Measurements from ENCODE around the gene TMEM242. TPM values are rescaled to one million over a fixed set of nuclear protein-coding genes. Genes with fewer than 3 reads are reported as not detected.

Gene TMEM242
- total and polyA plus RNA-seq, 10 of the 15 experiments (the other 5 are each of a cell fraction or from before 2014, with no cell fraction given): 2.8 to 9.8 (median 5.5) TPM

DNA sequence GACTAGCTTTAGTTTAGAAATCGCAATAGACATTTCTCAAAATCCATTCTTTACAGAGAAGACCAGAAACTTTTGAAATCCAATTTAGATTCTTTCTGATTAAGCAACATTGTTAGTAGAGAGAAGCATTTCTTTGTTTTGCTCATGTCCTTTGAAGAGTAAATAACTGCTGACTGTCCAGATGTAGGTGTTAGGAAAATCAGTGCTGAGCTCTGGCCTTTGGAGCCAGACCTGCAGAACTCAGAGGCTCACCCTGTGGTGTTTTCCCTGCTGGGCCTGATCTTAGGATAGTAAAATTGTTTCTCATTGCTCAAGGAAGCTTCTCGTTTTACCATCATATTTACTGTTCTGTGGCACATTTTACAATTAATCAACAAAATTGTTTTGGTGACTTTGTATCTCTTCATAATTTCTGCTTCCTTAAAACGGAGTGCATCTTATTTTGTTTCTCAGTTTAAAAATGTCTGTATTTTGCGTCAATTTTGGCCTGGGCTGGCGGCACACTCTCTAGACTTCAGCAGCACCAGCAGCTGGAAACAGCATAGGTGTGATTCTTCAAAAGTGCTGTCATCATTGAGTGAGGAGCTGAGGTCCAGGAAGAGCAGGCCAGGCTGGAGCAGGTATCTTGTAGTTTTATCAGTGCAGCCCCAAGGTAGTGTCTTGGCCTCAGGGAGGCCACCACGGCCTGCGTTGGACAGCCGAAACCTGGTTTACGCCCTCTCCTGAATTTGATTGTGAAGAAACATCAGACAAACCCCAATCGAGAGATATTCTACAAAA, 49.4 kb upstream of the TMEM242 start (continued):
- TF ChIP-seq, protein P1, sequence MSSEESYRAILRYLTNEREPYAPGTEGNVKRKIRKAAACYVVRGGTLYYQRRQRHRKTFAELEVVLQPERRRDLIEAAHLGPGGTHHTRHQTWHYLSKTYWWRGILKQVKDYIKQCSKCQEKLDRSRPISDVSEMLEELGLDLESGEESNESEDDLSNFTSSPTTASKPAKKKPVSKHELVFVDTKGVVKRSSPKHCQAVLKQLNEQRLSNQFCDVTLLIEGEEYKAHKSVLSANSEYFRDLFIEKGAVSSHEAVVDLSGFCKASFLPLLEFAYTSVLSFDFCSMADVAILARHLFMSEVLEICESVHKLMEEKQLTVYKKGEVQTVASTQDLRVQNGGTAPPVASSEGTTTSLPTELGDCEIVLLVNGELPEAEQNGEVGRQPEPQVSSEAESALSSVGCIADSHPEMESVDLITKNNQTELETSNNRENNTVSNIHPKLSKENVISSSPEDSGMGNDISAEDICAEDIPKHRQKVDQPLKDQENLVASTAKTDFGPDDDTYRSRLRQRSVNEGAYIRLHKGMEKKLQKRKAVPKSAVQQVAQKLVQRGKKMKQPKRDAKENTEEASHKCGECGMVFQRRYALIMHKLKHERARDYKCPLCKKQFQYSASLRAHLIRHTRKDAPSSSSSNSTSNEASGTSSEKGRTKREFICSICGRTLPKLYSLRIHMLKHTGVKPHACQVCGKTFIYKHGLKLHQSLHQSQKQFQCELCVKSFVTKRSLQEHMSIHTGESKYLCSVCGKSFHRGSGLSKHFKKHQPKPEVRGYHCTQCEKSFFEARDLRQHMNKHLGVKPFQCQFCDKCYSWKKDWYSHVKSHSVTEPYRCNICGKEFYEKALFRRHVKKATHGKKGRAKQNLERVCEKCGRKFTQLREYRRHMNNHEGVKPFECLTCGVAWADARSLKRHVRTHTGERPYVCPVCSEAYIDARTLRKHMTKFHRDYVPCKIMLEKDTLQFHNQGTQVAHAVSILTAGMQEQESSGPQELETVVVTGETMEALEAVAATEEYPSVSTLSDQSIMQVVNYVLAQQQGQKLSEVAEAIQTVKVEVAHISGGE (CRISPR knock-in tag; IDR thresholded peaks at IDR 0.05): no peak

DNA sequence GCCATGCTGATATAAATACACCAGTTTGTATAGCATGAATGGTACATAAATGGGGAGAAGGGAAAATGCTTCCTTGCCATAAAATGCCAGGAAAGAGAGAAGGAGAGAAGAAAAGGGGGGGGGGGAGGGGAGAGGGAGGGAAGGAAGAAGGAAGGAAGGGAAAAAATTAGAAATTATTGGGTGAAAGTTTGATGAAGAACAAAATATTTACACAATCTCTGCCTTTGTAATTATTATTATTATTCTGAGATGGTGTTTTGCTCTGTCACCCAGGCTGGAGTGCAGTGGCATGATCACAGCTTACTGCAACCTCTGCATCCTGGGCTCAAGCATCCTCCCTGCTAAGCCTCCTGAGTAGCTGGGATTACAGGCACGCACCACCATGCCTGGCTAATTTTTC, 47.4 kb upstream of the TMEM242 start:
- ChIA-PET SMC1A (ENCODE audit: uncharacterized antibody, unreplicated experiment) (interaction anchor here (1.4 to 3.8 kb wide), 4 partner anchors 9 to 99 kb away, joined by 3 to 17 read pairs (median 6); no protein-coding TSS in a partner anchor), CTCF (interaction anchor here (0.6 to 2.6 kb wide), 6 partner anchors 10 to 385 kb away, joined by 3 to 13 read pairs (median 3); no protein-coding TSS in a partner anchor), RAD21 (ENCODE audit: unreplicated experiment) (interaction anchor here (1.6 to 2.0 kb wide), 2 partner anchors 89 to 91 kb away, joined by 5 to 7 read pairs; no protein-coding TSS in a partner anchor), POLR2A (interaction anchor here (0.6 to 2.3 kb wide), 7 partner anchors 8 to 112 kb away, joined by 3 to 16 read pairs (median 3); no protein-coding TSS in a partner anchor)
- intact Hi-C loops (cut with micrococcal nuclease; ENCODE audit: unreplicated experiment) (no loop called here), in situ Hi-C loops (cut with MboI) (no loop called here)
- Histone ChIP-seq H3K27ac (ENCODE audit: control insufficient read depth, insufficient read depth) (no peak overlapping the region), H3K27me3 (replicated peaks in 1 of 2; ENCODE audit: control insufficient read depth in 2 of 2, insufficient read depth in 2 of 2, low read length in 1 of 2) (peaks cover 0 to 12% of the 10 kb centered on the region in 2 experiments; a peak in 3 of 4 replicates), H3K36me3 (ENCODE audit: control insufficient read depth in 2 of 2, insufficient read depth in 2 of 2, low read length in 1 of 2) (no peaks in the 10 kb centered on the region), H4K20me1 (ENCODE audit: control insufficient read depth, insufficient read depth) (no peaks in the 10 kb centered on the region; the same call in none of the 2 replicates), H3K4me3 (no peak overlapping the region), H3K4me1 (ENCODE audit: control insufficient read depth, insufficient read depth, low read length) (peaks cover 15% of the 10 kb centered on the region), H3K9me3 (replicated peaks; ENCODE audit: control insufficient read depth, insufficient read depth, low read length) (no peaks in the 10 kb centered on the region), H2AFZ (ENCODE audit: control insufficient read depth, low read depth, low read length) (no peak overlapping the region), H3K9ac (ENCODE audit: control insufficient read depth, insufficient read depth, low read length) (no peak overlapping the region), H3K79me2 (ENCODE audit: control insufficient read depth, insufficient read depth, low read length) (no peaks in the 10 kb centered on the region), H3K4me2 (ENCODE audit: control insufficient read depth, insufficient read depth) (no peak overlapping the region)
- no peak for DNase-seq (ENCODE audit: low read depth, low spot score)
- no TSS peak for BruUV-seq (replicated peaks)
- no peak for ATAC-seq
- TF ChIP-seq, protein P2, sequence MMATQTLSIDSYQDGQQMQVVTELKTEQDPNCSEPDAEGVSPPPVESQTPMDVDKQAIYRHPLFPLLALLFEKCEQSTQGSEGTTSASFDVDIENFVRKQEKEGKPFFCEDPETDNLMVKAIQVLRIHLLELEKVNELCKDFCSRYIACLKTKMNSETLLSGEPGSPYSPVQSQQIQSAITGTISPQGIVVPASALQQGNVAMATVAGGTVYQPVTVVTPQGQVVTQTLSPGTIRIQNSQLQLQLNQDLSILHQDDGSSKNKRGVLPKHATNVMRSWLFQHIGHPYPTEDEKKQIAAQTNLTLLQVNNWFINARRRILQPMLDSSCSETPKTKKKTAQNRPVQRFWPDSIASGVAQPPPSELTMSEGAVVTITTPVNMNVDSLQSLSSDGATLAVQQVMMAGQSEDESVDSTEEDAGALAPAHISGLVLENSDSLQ (IDR thresholded peaks at IDR 0.05): no peak
- no peak for FAIRE-seq
- 93% methylated on average over 1 of the region's 1 CpG for WGBS (ENCODE audit: insufficient coverage, insufficient replicate concordance, low lambda C conversion rate, missing lambda C conversion rate)
